Esophagus squamous epithelium (tissue), 4 donors: ENCODE data around the gene TEX44.

Source experiments
- POLR2A ChIP-seq, 4 donors: fragments of 450-650 bp; IDR thresholded peaks; one replicate each; pipeline ENCODE4 v1.6.1; 2017; ENCODE audit warnings: antibody characterized with exemption in 4 of 4, mild to moderate bottlenecking in 4 of 4, moderate library complexity in 3 of 4
- TF ChIP-seq, protein P1 (sequence below), 6 experiments: fragments of 450-650 bp in 4 of 6; fragments of 200-600 bp in 2 of 6; sonication (generic) in 2 of 6; IDR thresholded peaks; one replicate each; pipeline ENCODE4 v1.5.1; 2016 to 2019; ENCODE audit warnings: antibody characterized with exemption in 6 of 6, mild to moderate bottlenecking in 4 of 6, moderate library complexity in 4 of 6

DNA sequence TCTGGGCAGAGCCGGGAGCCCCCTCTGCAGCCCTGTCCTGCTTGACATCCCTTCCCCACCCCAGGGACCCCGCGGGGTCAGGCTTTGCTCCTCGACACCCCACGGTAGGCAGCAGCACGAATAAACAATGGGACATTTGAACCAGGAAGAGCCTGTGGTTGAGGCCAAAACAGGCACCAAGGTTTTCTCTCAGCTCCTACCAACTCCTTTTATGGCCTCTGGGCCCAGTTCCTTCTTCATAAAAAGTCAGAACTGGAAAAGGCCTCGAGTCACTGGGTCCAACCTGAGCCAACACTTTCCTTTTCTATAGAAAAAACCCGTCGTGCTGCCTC, 20.6 kb downstream of the TEX44 start:
- TF ChIP-seq, protein P1, sequence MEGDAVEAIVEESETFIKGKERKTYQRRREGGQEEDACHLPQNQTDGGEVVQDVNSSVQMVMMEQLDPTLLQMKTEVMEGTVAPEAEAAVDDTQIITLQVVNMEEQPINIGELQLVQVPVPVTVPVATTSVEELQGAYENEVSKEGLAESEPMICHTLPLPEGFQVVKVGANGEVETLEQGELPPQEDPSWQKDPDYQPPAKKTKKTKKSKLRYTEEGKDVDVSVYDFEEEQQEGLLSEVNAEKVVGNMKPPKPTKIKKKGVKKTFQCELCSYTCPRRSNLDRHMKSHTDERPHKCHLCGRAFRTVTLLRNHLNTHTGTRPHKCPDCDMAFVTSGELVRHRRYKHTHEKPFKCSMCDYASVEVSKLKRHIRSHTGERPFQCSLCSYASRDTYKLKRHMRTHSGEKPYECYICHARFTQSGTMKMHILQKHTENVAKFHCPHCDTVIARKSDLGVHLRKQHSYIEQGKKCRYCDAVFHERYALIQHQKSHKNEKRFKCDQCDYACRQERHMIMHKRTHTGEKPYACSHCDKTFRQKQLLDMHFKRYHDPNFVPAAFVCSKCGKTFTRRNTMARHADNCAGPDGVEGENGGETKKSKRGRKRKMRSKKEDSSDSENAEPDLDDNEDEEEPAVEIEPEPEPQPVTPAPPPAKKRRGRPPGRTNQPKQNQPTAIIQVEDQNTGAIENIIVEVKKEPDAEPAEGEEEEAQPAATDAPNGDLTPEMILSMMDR (IDR thresholded peaks at IDR 0.05) = no peak
- no peak for TF ChIP-seq POLR2A (IDR thresholded peaks at IDR 0.05)
